Mucosa of descending colon (tissue), 3 donors: ENCODE measurements around the gene PLAAT3. TPM values are rescaled to one million over a fixed set of nuclear protein-coding genes. Genes with fewer than 3 reads are reported as not detected.
A peak's percentile ranks its signal among the peaks of the same experiment; 100 is the strongest.
"Not testable (repeated sequence)": the region's sequence is repeated elsewhere in the genome, so short reads cannot be mapped to it uniquely, and the experiment has no call there.

Experiments used
- ATAC-seq: fragments of 200-7000 bp; cut with Tn5 transposase; one replicate; pipeline ENCODE4 v1.9.1; 2020; ENCODE audit warnings: mild to moderate bottlenecking, moderate library complexity
- DNase-seq, 3 donors: peaks; one replicate each; pipeline ENCODE4 v3.0.0-alpha.2; 2020
- H3K36me3 ChIP-seq: fragments of 200-600 bp; one replicate; pipeline ENCODE4 v1.8.0; 2021; ENCODE audit warnings: low read depth, mild to moderate bottlenecking
- H3K4me1 ChIP-seq: fragments of 200-600 bp; one replicate; pipeline ENCODE4 v1.8.0; 2021; ENCODE audit warnings: low read depth, mild to moderate bottlenecking
- H3K4me3 ChIP-seq: fragments of 200-600 bp; one replicate; pipeline ENCODE4 v1.8.0; 2021; ENCODE audit warnings: mild to moderate bottlenecking
- H3K9me3 ChIP-seq: fragments of 200-600 bp; one replicate; pipeline ENCODE4 v1.8.0; 2021; ENCODE audit warnings: mild to moderate bottlenecking
- intact Hi-C, 2 donors: fragments of 100-400 bp; cut with DNase I in 1 of 2; cut with micrococcal nuclease in 1 of 2; formaldehyde crosslinking; loops; one replicate each; pipeline versions ENCODE4 v1.11.0 to v1.11.1; 2022; cut with DNase I, micrococcal nuclease
- total RNA-seq, 3 donors: library from RNA; stranded (reverse); fragmentation: NEBNext Ultra II Directional in 2 of 3; extraction: Animal tissue kit (Norgen Biotek cat#: 25700) in 2 of 3; gene quantifications; one replicate each; pipeline versions ENCODE4 v1.2.1 to v1.2.4, GENCODE V29; 2021 to 2023
- TF ChIP-seq, protein P1 (sequence below): fragments of 200-600 bp; IDR thresholded peaks from one replicate; pipeline ENCODE4 v1.8.0; 2022; ENCODE audit warnings: antibody characterized with exemption, mild to moderate bottlenecking
- donor health status: DM: no; HTN: no; CAD: no; lungs with moderate emphysema.
- donor health status: DM: no; HTN: no; CAD: no.
- donor health status: DM: no; HTN: yes; CAD: no.

Gene PLAAT3
- total RNA-seq, 3 donors from 2014 or later: 15.1 to 58.5 (median 26.7) TPM

DNA sequence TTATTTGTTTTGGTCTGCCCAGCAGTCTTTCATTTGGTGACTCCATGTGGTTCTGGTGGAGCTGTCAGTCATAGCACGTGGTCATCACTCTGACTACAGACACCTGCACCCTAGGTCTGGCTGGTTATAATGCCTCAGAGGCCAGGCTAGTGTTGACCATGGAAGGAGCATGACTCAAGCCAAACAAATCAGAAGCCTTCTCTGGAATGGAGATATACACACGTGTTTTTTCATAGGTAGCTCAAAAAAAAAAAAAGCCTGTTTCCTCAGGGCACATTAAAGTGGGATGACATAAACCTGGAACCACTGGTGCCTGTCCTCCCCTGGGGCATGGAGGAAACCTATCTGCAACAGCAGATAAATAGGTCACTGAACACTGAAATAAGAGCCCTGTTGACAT lies 8.1 kb upstream of the PLAAT3 start:
- Histone ChIP-seq H3K4me1 (no peaks in the 10 kb centered on the region), H3K4me3 (no peak overlapping the region), H3K9me3 (no peaks in the 10 kb centered on the region), H3K36me3 (no peaks in the 10 kb centered on the region)
- DNase-seq (no peak), ATAC-seq (peak; percentile 31)
- TF ChIP-seq, protein P1, sequence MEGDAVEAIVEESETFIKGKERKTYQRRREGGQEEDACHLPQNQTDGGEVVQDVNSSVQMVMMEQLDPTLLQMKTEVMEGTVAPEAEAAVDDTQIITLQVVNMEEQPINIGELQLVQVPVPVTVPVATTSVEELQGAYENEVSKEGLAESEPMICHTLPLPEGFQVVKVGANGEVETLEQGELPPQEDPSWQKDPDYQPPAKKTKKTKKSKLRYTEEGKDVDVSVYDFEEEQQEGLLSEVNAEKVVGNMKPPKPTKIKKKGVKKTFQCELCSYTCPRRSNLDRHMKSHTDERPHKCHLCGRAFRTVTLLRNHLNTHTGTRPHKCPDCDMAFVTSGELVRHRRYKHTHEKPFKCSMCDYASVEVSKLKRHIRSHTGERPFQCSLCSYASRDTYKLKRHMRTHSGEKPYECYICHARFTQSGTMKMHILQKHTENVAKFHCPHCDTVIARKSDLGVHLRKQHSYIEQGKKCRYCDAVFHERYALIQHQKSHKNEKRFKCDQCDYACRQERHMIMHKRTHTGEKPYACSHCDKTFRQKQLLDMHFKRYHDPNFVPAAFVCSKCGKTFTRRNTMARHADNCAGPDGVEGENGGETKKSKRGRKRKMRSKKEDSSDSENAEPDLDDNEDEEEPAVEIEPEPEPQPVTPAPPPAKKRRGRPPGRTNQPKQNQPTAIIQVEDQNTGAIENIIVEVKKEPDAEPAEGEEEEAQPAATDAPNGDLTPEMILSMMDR: no peak
- intact Hi-C loops: no loop called here

DNA sequence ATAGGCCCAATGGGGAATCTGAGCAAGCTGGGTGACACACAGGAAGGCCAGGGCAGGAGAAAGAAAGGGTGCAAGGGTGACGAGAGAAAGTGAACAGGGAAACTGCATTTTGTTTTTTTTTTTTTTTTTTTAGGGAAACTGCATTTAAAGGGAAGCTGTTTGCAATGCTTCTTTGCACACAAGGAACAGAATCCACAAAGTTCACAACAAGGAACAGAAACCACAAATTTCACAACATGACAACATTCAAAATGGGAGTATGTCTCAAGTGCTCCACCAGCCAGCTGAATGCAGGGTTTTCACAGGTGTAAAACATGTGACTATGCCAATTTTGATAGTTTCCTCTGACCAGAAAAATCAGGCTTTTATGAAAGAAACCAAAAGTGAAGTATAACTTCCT lies 6.8 kb upstream of the PLAAT3 start:
- ATAC-seq (no peak), DNase-seq (no peak)
- Histone ChIP-seq H3K9me3 (no peaks in the 10 kb centered on the region), H3K4me1 (no peaks in the 10 kb centered on the region), H3K4me3 (no peak overlapping the region), H3K36me3 (no peaks in the 10 kb centered on the region)
- TF ChIP-seq, protein P1: no peak
- intact Hi-C loops: no loop called here

DNA sequence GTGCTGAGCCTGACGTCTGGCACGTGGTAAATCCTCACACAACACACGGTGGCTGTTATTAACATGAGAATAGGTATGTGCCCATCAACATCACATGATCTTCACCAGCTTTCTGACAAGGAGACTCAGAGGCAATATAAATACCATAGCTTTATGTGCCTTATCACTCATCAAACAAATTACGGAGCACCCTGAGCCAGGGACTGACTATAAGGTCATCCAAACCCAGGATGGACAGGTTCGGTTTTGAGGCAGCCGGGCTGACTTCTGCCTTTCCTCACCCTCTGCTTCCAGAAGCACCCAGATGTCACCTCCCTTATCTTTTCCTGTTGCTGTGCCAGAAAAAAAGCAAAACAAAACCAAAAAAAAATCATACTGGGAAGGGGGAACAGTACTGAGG lies 5.7 kb upstream of the PLAAT3 start:
- ATAC-seq: peak; percentile 50
- H3K4me3 ChIP-seq: no peak overlapping the region
- no peaks in the 10 kb centered on the region for H3K36me3 ChIP-seq
- H3K4me1 ChIP-seq: no peaks in the 10 kb centered on the region
- no peaks in the 10 kb centered on the region for H3K9me3 ChIP-seq
- DNase-seq: no peak
- intact Hi-C loops: no loop called here
- TF ChIP-seq, protein P1: no peak

DNA sequence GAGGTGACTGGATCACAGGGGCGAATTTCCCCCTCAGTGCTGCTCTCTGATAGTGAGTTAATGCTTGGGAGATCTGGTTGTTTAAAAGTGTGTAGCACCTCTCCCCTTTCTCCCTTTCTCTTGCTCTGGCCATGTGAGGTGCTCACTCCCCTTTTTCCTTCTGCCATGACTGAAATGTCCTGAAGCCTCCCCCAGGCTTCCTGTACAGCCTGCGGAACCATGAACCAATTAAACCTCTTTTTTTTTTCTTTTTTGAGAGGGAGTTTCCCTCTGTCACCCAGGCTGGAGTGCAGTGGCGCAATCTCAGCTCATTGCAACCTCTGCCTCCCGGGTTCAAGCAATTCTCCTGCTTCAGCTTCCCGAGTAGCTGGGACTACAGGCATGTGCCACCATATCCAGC lies 3.5 kb upstream of the PLAAT3 start:
- DNase-seq, H3K9me3 ChIP-seq, H3K36me3 ChIP-seq, ATAC-seq, intact Hi-C loops, H3K4me1 ChIP-seq, H3K4me3 ChIP-seq: not testable (repeated sequence)

DNA sequence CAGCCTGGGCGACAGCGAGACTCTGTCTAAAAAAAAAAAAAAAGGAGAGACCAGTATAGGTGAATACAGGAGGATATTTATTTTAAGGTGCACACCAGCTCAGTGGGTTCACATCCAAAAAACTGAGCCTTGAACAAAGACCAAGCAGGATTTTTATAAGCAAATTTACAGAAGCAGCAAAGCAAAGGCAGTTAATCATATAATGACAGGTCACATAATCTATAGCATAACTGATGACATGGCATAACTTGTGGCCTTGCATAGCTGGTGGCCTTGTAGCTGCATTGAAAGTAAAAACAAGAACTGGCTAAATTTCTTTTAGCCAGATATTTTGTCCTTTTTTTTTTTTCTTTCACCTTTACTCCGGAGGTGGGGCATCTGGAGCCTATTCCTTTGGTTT lies 2.7 kb upstream of the PLAAT3 start:
- Histone ChIP-seq H3K36me3 (no peaks in the 10 kb centered on the region), H3K4me1 (peaks cover 3% of the 10 kb centered on the region), H3K9me3 (no peaks in the 10 kb centered on the region), H3K4me3 (no peak overlapping the region)
- ATAC-seq (no peak), DNase-seq (no peak)
- TF ChIP-seq, protein P1: no peak
- intact Hi-C loops: no loop called here

DNA sequence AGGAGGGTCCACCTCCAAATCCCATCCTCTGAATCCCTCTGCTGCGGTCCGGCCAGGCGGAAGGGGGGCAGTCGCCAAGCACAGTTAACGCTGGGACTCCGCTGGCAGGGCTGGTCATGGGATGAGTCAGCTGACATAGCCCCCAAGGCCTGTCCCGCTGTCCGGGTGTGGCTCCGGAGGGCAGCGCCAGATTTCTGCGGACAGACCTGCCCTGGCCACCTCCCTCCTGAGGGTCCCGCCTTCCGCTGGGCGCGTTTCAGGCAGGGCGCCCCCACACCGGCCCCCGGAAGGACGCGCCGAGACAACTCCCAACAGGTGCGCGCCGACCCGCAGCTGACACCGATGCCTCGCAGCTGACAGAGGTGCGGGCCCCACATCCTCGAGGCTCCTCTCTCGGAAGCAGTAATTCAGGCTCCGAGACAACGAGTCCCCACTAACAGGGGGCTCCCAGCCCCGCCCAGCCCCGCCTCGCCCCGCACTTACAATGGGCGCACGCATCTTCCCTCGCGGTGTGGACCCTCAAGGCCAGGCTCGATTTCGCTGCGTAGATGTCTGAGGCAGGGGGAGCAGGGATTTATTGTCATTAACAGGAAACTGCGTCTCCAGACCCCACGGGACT lies 607 bp downstream of the PLAAT3 start:
- Histone ChIP-seq H3K9me3 (no peaks in the 10 kb centered on the region), H3K4me1 (peaks cover 3% of the 10 kb centered on the region), H3K4me3 (peak overlapping the region; percentile 30), H3K36me3 (no peaks in the 10 kb centered on the region)
- TF ChIP-seq, protein P1: no peak
- ATAC-seq: peak; percentile 51
- intact Hi-C loops: no loop called here
- DNase-seq: peak; percentile 37 to 75 (median 54)
